ENCODE results near the gene TICAM2. TPM values are rescaled to one million over a fixed set of nuclear protein-coding genes. Genes with fewer than 3 reads are reported as not detected.

The TICAM2 gene
- total RNA-seq, 1 donor from 2014 or later: 1.9 TPM

DNA sequence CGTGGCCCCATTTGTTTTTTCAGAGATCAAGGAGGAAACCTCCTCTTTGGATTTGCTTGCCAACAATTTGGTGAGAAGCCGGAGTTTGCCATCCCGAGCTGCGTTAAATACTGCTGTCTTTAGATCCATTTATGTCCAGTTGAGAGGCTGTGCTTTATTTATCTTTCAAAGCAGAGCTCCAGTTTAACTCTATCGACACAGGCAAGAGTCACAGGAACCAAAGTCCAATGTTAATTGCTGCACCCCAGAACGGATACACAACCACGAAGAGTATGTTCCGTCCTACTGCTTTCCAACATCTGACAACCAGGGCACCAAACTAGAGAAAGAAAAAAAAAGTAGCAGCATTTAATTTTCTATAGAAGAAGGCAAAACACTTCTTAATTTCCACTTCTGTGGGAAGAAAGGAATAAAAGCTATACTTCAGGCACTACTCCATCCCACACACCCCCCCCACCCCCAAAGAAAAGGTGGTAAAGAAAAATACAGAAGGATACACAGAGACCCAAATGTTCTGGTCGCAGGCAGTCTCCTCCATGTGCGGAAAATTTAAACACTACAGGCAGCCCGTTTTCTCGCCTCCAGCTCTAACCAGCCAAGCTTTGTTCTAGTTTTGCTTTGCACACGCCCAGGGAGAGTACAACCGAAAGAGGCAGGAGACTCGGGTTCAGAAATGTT is 58.8 kb downstream of the TICAM2 start:
- TF ChIP-seq, protein P1, sequence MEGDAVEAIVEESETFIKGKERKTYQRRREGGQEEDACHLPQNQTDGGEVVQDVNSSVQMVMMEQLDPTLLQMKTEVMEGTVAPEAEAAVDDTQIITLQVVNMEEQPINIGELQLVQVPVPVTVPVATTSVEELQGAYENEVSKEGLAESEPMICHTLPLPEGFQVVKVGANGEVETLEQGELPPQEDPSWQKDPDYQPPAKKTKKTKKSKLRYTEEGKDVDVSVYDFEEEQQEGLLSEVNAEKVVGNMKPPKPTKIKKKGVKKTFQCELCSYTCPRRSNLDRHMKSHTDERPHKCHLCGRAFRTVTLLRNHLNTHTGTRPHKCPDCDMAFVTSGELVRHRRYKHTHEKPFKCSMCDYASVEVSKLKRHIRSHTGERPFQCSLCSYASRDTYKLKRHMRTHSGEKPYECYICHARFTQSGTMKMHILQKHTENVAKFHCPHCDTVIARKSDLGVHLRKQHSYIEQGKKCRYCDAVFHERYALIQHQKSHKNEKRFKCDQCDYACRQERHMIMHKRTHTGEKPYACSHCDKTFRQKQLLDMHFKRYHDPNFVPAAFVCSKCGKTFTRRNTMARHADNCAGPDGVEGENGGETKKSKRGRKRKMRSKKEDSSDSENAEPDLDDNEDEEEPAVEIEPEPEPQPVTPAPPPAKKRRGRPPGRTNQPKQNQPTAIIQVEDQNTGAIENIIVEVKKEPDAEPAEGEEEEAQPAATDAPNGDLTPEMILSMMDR (IDR thresholded peaks at IDR 0.05; ENCODE audit: unreplicated experiment): no peak
- H3K36me3 Mint-ChIP-seq (ENCODE audit: low read depth, unreplicated experiment): peaks cover 32% of the 10 kb centered on the region
- peaks cover 14% of the 10 kb centered on the region for H3K27me3 Mint-ChIP-seq (ENCODE audit: unreplicated experiment)
- peak overlapping the region; percentile 95 for H3K27ac Mint-ChIP-seq (ENCODE audit: unreplicated experiment)
- no peak for DNase-seq (ENCODE audit: low spot score)
- peaks cover 43% of the 10 kb centered on the region for H3K4me1 Mint-ChIP-seq (ENCODE audit: unreplicated experiment)
- H3K4me3 Mint-ChIP-seq (ENCODE audit: unreplicated experiment): peak overlapping the region; percentile 98
- H3K9me3 Mint-ChIP-seq (ENCODE audit: unreplicated experiment): peaks cover 6% of the 10 kb centered on the region

DNA sequence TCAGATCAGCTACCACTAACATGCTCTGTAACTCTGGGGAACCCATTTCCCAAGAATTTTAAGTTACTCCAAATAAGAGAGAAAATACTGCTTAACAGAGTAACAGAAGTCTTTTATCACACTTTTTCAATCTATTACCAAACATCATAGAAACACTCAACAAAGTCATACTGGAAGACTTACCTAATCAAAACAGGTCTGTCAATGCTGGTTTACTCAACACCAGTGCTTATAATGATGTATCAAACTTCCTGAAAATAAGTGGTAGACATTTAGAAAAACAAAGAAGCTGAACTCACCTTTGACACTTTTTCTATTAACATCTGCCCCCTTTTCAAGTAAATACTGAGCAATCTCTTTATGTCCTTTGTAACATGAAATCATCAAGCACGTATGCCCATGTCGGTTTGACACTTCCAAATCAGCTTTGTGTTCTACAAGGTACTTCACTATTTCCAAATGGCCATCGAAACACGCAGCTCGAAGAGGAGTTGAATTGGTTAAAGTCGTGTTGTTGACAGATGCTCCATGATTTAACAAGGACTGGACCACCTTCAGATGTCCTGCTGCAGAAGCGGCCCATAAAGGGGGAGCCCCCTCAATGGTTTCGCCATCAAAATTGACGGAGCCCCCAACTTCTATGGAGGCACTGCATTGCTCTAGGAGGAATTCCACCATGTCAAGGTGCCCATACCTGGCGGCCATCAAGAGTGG is 59.5 kb downstream of the TICAM2 start:
- peaks cover 14% of the 10 kb centered on the region for H3K27me3 Mint-ChIP-seq (ENCODE audit: unreplicated experiment)
- DNase-seq (ENCODE audit: low spot score): no peak
- H3K4me3 Mint-ChIP-seq (ENCODE audit: unreplicated experiment): peak overlapping the region; percentile 98
- H3K36me3 Mint-ChIP-seq (ENCODE audit: low read depth, unreplicated experiment): peaks cover 37% of the 10 kb centered on the region
- TF ChIP-seq, protein P1 (IDR thresholded peaks at IDR 0.05; ENCODE audit: unreplicated experiment): no peak
- H3K4me1 Mint-ChIP-seq (ENCODE audit: unreplicated experiment): peaks cover 46% of the 10 kb centered on the region
- H3K27ac Mint-ChIP-seq (ENCODE audit: unreplicated experiment): peak overlapping the region; percentile 95
- H3K9me3 Mint-ChIP-seq (ENCODE audit: unreplicated experiment): peaks cover 6% of the 10 kb centered on the region

DNA sequence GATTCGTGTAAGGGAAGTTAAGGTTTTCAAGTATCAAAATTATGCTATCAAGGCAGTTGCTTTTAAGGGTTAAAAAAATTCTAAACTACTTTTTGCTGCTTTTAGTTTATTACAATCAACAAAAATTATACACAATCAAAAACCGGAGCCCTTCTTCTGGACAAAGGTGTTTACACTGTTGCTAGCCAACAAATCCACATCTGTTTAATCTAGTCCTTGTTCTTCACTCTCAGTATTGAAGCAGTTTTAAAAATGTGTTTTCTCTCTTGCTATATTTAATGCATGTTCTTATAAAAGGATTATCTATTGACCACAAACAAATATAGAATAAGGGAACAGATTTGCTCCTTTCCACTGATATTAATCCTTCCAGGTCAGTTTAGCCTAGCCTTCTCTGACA is 60.2 kb downstream of the TICAM2 start:
- Mint-ChIP-seq H3K27ac (ENCODE audit: unreplicated experiment) (peak overlapping the region; percentile 95), H3K4me3 (ENCODE audit: unreplicated experiment) (peak overlapping the region; percentile 98), H3K36me3 (ENCODE audit: low read depth, unreplicated experiment) (peaks cover 41% of the 10 kb centered on the region)

DNA sequence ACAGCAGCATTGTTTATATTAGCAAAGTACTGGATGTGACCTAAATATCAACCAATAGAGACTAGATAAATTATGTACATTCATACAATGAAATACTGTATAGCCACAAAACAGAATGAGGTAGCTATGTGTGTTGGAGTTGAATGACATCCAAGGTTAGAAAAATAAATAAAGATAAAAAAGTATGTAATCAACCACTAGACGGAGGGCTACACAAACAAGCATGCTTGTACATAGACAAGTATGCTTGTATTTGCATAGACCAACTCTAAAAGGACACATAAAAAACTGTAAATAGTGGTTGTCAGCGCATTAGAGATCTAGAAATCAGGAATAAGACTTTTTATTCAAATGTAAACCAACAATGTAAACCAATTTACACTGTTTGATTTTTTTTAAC is 60.7 kb downstream of the TICAM2 start:
- Mint-ChIP-seq H3K4me1 (ENCODE audit: unreplicated experiment) (peaks cover 51% of the 10 kb centered on the region), H3K27ac (ENCODE audit: unreplicated experiment) (peak overlapping the region; percentile 70), H3K36me3 (ENCODE audit: low read depth, unreplicated experiment) (peaks cover 44% of the 10 kb centered on the region), H3K27me3 (ENCODE audit: unreplicated experiment) (peaks cover 14% of the 10 kb centered on the region), H3K9me3 (ENCODE audit: unreplicated experiment) (peaks cover 6% of the 10 kb centered on the region), H3K4me3 (ENCODE audit: unreplicated experiment) (peak overlapping the region; percentile 98)
- DNase-seq (ENCODE audit: low spot score): no peak
- TF ChIP-seq, protein P1 (IDR thresholded peaks at IDR 0.05; ENCODE audit: unreplicated experiment): no peak

More for the DNA sequence above, 60.2 kb downstream of the TICAM2 start:
- H3K4me1 Mint-ChIP-seq (ENCODE audit: unreplicated experiment): peaks cover 49% of the 10 kb centered on the region
- H3K9me3 Mint-ChIP-seq (ENCODE audit: unreplicated experiment): peaks cover 6% of the 10 kb centered on the region
- no peak for DNase-seq (ENCODE audit: low spot score)
- H3K27me3 Mint-ChIP-seq (ENCODE audit: unreplicated experiment): peaks cover 14% of the 10 kb centered on the region
- TF ChIP-seq, protein P1 (IDR thresholded peaks at IDR 0.05; ENCODE audit: unreplicated experiment): no peak

Measured in endothelial cell (in vitro differentiated cells).